HG02884 (cell line): ENCODE data around the gene DAGLB.

ENCODE experiments used
- ATAC-seq: cut with Tn5 transposase; IDR thresholded peaks from one replicate; pipeline ENCODE4 v1.9.1; 2021; ENCODE audit warnings: mild to moderate bottlenecking, moderate library complexity; ENCODE audit not compliant: unreplicated experiment

The DAGLB gene, protein sequence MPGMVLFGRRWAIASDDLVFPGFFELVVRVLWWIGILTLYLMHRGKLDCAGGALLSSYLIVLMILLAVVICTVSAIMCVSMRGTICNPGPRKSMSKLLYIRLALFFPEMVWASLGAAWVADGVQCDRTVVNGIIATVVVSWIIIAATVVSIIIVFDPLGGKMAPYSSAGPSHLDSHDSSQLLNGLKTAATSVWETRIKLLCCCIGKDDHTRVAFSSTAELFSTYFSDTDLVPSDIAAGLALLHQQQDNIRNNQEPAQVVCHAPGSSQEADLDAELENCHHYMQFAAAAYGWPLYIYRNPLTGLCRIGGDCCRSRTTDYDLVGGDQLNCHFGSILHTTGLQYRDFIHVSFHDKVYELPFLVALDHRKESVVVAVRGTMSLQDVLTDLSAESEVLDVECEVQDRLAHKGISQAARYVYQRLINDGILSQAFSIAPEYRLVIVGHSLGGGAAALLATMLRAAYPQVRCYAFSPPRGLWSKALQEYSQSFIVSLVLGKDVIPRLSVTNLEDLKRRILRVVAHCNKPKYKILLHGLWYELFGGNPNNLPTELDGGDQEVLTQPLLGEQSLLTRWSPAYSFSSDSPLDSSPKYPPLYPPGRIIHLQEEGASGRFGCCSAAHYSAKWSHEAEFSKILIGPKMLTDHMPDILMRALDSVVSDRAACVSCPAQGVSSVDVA

DNA sequence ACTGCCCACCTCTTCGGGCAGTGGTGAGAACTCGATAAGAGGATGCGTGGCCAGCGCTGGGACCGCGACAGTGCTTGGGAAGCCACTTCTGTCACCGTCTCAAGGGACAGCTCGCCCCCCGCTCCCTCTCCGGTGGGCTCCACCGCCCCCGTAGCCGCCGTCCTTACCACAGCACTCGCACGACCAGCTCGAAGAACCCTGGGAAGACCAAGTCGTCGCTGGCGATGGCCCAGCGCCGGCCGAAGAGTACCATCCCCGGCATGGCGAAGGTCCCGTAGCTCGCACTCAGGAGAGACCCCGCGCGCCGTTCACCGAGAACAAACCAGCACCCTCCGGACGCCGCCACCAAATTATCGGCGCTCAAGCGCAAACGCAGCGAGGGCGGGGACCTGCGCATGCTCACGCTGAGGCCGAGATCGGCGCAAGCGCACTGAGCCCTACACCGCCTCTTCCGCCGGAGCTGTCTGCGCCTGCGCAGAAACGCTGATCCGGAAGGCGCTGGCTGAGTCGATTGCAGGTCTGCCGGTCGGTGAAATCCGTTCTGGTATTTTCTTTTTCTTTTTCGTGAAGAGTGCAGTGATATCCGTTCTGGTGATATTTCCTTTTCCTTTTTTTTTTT is at the start of gene DAGLB:
Gene DAGLB (minus strand): TSS at position 374 of the 619 bp plus-strand sequence. CDS start 112 bp downstream, at position 262.
- peak; percentile 67 for ATAC-seq

- ATAC-seq = no peak
Observed at GRCh38 chr7:6497637-6497905, 49.8 kb upstream of the DAGLB start.

DNA sequence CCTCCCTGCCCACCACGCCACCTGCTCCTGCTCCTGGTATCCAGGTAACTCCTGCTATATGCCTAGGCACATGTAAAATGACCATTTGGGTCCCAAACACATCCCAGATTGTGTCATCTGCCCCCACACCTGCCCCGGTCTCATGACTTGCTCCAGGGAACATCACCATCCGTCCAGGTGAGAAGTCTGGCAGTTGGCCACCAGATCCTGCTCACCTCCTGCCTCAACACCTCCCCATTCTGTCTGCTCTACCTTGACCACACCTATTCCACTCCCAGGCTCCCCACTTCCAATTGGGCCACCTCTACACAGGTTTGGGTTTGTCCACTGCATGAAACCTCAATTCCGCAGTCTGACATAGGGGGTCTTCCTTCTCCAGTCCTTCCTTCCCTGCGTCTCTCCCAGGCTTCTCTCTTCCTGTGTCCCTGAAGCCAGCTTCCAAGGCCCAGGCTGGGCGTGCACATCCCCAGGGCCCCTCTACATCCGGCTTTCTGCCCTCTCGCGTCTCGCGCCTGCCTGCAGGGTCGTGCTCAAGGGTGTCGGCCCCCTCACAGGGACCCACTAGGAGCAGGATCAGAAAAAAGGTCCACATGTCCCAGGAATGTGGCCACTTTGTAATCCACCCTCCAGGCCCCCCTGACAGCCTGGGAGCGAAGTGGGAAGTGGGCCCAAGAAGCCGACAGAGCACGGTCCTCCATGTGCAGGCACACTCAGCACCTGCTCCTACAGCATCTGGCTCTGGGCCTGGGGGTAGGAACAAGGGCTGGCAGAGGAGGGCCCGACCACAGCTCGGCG is 49.3 kb upstream of the DAGLB start:
- ATAC-seq = no peak

- no peak for ATAC-seq
Observed at GRCh38 chr7:6495597-6496262, 48.0 kb upstream of the DAGLB start.

DNA sequence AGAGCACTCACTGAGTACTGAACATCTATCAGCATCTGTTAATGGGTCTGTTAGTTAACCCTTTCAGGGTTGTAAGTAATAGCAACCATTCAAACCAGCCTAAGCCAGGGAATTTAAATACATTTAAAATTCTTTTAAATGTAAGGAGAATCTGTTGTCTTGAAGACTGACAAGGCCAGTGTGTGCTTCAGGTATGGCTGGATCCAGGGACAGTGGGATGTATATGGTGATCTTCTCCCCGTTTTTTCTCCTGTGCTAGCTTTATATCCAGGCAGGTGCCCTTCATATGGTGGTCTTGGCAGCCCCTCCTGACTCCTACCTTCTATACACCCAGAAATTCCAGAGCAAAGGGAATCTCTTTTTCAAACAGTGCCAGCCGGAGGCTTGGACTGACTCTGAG is 46.6 kb upstream of the DAGLB start:
- no peak for ATAC-seq

- ATAC-seq = no peak
Observed at GRCh38 chr7:6491194-6491593, 43.4 kb upstream of the DAGLB start.

DNA sequence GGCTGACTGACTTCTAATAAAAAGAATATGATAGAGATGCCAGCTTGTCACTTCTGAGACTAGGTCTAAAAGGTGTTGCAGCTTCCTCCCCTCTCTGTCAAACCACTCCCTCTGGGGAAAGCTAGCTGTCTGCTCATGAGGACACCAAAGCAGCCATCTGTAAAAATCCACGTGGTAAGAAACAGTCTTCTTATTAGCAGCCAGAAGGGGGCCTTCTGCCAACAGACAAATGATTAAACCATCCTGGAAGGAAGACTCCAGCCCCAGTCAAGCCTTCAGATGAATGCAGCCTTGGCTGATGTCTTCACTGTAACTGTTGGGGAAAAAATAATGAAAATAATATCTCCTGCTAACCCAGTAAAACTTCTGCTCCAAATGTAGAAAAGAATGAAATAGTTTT is 41.9 kb upstream of the DAGLB start:
- no peak for ATAC-seq

GRCh38 chr7:6487184-6487545 is 39.4 kb upstream of the DAGLB start:
- ATAC-seq = no peak

DNA sequence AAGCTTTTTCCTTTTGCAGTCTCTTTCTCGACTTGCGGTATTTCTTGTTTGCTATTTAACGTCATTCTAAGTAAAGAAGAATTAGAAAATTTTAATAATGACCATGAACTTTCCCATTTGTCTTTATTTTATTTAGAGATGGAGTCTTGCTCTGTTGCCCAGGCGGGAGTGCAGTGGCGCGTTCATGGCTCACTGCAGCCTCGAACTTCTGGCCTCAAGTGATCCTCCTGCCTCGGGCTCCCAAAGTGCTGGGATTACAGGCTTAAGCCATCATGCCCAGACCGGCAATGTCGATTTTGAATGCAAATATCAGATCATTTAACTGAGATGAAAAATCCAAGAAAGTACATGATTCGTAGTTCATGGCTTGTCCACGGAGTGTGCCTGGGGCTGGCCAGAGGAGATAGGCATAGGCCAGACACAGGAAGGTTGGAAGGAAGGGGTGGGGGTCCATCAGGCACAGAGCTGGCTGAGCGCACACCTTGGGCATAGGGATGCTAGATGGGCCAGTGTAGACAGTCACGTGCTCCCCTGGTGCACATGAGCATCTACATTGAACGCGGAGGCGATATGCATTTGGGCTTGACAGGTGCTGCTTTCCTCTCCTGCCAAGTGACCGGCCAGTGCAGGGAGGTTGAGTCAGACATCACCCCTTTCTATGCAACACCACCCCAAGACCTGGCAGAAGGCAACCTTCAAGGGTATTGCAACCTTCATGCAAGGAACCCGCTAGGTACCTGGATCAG is 38.9 kb upstream of the DAGLB start:
- no peak for ATAC-seq

DNA sequence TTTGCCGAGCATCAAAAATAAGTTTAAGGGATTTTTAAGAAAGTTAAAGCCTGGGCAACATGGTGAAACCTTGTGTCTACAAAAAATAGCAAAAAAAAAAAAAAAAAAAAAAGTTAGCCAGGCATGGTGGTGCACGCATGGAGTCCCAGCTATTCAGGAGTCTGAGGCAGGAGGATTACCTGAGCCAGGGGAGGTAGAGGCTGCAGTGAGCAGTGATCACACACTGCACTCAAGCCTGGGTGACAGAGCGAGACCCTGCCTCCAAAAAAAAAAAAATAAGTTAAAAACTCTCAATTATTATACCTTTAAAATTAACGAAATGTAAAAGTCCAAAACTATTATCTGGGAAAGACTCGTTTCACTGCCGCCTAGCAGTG is 35.0 kb upstream of the DAGLB start:
- no peak for ATAC-seq

GRCh38 chr7:6482307-6482706 is 34.6 kb upstream of the DAGLB start:
- no peak for ATAC-seq

DNA sequence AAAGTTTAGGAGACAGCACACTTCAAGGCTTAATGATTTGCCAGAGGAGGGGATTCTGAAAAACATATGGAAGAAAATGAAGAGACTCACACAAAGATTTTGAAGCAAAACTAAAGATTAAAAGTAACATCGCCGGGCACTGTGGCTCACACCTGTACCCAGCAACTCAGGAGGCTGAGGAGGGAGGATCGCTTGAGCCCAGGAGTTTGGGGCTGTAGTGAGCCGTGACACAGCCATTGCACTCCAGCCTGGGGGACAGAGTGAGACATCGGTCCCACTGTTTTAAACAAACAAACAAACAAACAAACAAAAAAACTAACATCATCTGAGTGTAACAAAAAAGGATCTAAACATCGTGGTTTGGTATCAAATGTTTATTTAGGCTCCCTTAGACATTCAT is 33.7 kb upstream of the DAGLB start:
- no peak for ATAC-seq

- ATAC-seq = no peak
Observed at GRCh38 chr7:6480323-6480660, 32.5 kb upstream of the DAGLB start.

GRCh38 chr7:6479067-6479466 is 31.3 kb upstream of the DAGLB start:
- no peak for ATAC-seq

GRCh38 chr7:6478186-6478585 is 30.4 kb upstream of the DAGLB start:
- no peak for ATAC-seq

- ATAC-seq = no peak
Observed at GRCh38 chr7:6477318-6477660, 29.5 kb upstream of the DAGLB start.

- no peak for ATAC-seq
Observed at GRCh38 chr7:6476596-6477317, 29.0 kb upstream of the DAGLB start.

DNA sequence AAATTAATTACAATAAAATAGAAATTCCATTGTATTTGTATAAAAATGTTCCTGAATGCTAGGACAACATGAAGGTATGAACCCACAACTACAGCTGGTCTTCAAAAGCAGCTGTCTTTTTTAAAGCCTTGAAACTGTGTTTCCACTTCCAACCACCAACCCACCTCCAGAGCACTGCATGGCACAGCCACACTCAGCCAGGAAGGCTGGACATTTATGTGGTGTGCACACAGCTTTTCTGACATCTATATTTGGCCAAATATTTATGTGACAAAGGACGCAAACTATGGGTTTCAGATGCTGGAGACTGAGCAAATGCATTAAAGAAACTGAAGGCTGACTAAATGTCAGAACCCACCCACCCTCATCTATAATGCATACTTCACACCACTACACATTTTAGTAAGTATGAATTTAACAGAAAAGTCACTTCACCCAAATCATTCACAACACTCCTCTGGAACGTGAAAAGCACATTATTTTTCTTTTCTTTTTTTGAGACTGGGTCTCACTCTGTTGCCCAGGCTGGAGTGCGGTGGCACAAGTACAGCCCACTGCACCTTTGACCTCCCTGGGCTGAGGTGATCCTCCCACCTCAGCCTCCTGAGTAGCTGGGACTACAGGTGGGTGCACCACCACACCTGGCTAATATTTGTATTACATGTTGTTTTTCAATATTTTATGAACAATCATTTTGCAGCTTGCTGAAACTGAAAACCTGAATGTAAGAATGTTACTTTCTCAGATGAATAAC is 27.9 kb upstream of the DAGLB start:
- no peak for ATAC-seq

GRCh38 chr7:6465862-6466261 is 18.1 kb upstream of the DAGLB start:
- ATAC-seq = no peak
